NCI-H128 (cell line): ENCODE data around the gene DNAJC21.

Experiments used
- DNase-seq: peaks from one replicate; lab custom pipeline; 2025; ENCODE audit not compliant: unreplicated experiment; lab: John Stamatoyannopoulos, UW

DNAJC21 gene

DNA sequence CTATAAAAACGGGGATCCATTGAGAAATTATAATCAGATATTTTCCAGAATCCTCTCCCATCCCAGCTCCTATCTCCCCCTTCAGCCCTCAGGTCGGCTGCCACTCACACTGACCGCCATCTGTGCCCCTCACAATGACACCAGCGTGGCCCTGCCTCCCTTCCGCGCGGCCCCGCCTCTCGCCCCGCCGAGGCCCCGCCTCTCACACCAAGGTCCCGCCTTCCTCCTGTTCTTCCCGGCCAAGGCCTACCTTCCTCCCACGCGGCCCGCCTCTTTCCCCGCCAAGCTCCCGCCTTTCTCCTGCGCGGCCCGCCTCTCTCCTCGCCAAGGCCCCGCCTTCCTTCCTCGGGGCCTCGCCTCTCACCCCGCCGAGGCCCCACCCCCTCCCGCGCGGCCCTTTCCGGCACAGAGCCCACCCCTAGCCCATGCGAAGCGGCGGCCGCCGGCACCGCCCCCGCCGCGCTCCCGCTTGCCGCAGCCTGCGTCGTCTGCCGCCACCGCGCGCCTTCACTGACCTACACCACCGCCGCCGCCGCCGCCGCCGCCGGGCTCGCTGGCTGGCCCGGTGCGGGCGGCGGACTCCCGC lies at the start of gene DNAJC21:
Gene DNAJC21 (plus strand): TSS at position 426 of the 586 bp plus-strand sequence. CDS start 261 bp downstream, outside the sequence.
- peak; percentile 99 for DNase-seq

DNA sequence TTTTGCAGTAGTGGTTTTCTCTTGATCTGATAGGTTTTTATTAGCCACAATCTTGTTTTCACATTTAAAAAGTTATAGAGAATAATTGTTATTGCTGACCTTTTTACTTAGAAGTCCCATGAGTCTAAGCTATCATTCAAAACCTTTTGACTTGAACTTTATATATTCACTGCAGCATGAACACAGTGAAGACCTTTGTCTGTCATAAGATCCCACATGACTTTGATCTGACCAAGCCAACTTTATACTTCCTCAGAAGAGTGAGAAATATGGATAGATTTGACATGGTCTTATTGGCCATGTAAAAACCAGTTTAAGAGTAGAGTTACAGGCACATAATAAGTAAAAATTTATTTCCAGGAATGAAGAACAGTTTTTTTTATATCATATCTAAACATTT lies 48.1 kb upstream of the DNAJC21 start:
- no peak for DNase-seq

DNA sequence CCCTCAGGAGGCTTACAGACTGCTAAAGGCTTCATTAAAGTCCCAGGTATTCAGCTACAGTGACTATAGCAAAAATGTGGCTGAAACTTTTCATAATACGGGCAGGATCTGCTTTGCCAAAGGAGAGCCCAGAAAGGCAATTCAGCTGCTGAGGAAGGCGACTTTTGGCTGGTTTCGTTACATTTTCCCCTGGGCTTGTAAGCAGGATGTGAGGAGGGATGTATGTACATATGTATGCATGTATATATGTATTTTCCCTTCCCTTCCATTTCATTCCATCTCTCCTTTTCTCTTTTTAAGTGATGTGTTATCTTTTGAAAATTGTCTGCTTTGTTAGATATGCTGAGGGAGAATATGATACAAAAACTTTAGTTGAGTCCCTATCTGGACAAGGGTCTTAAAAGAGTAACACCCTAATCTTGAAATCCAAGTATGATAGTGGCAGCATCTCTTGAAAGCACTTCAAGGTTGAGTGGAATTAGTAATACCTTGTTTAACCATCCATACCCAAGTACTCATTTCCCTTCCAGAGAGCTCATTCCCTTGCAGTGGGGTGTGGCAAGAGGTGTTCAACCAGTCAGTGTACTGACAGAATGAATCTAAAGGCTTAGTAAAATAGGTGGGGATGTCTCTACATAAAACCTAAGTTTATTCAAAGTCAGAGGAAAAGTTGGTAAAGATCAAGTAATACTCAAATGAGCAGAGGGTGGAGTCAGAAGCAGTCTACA lies 42.8 kb upstream of the DNAJC21 start:
- DNase-seq, result no peak

DNA sequence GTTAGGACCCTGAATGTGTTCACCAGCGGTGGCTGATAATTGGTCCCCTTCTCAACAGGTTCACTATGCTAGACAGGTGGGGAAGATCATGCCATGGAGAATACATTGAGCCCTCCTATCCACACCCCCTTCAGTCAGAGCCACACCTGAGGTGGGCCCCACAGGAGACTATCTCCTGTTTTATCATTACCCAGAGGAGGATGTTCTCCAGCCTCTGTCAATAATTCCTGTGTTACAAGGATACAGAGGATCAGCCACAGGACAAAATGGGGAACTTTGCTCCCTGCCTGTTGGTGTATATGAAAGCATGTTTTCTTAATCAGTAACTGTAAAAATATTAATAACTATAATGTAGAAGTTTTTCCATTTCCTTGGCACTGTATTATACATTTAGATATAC lies 40.0 kb upstream of the DNAJC21 start:
- DNase-seq, result no peak

DNA sequence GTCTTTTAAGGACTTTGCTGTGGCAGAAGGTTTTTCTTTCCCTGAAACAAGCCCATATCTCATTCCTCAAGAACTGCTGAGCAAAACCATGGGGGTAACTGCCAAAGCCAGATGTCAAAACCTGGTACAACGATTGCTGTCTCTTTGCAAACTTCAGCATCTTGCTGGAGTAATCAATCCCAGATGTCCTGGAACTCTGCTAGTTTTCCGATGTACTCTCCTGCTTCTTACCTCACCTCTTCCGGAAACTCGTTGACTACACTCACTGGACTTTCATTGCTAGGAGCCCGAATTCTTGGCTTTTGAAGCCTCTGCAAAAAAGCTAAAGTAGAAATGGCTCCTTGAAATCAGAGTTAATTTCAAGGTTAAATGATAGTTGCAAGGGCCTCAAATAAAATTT lies 37.4 kb upstream of the DNAJC21 start:
- DNase-seq, result no peak

DNA sequence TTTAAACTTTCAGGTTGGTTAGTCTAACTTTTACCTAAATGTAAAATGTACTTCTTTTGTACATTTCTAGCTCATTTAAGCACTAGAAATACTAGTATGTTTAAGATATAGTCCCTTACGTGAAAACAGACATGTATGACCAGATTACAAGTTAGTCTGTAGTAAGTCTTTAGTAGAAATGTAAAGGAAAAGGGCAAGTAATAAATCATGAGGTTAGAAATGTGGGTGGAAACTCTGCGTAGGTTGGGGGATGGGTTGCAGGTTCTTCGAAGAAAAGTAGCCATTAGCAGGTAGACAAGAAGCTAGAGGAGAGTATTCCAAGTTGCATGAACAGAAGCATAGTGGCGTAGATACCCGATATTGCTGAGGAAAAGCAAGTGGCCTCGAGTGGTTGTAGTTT lies 36.9 kb upstream of the DNAJC21 start:
- DNase-seq, result no peak

DNA sequence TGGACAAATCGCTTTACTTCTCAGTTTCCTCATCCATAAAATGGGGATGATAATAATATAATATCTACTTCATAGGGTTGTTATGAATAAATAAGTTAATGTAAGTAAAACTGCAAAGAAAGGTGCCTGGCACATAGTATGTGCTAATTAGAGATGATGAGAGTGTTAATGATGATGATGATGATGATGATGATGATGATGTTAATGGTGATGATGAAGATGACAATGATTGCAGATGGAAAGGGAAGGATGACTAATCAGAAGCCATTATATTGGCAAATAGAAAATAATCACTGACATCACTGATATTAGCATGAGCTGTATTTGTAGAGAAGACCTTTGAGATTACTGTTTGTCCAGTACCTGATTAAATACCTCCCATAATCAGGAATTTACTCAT lies 34.6 kb upstream of the DNAJC21 start:
- DNase-seq, result no peak

DNA sequence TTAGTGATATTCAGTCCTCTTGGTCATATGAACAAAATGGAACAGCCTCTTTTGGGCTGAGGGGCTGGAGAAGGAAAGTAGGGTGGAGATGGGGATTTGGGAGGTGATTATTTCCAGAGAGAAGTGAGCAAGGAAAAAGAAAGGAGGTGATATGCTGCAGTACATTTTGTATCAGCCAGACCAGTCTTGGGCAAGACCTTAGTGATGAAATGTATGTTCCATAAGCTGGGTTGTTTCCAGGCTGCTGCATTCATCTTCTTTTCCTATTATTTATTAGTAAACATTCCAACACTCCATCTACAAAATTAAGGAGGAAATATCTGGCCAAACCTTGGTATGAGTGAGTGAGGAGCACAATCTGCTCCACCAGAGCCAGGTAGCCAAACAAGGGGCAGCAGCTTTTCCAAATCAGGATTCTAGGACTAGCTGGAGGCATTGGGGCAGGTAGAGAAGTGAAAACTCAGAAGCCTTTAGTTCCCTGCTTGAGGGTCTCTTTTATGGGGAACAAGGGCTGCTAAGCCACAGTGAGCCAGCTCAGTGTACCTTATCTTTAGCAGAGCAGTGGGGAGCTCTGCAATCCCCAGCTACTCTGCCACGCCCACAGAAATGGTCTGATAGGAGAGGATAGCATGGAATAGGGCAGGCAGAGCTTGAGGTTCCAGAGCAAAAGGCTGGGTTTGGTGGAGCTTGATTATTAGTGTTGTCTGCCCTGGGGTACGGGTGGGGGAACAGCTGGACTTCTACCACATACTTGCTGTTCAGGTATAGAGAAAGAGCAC lies 33.5 kb upstream of the DNAJC21 start:
- no peak for DNase-seq

DNA sequence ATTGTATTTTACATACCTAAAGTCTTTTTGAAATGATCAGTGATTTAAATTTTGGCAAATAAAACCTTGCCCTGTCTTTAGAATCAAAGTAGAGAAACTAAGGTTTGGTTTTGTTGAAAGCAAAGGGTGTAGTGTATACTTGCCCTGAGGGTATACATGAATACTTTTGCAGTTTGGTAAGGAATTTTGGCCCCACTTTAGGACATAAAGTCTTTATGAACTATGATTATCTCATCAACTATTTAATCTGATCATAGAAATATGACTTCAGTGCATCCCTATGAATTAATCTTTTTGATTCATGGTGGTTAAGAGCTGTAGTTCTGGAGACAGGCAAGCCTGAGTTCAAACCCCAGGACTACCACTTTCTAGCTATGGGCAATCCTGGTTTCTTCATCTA lies 31.7 kb upstream of the DNAJC21 start:
- DNase-seq, result no peak

DNA sequence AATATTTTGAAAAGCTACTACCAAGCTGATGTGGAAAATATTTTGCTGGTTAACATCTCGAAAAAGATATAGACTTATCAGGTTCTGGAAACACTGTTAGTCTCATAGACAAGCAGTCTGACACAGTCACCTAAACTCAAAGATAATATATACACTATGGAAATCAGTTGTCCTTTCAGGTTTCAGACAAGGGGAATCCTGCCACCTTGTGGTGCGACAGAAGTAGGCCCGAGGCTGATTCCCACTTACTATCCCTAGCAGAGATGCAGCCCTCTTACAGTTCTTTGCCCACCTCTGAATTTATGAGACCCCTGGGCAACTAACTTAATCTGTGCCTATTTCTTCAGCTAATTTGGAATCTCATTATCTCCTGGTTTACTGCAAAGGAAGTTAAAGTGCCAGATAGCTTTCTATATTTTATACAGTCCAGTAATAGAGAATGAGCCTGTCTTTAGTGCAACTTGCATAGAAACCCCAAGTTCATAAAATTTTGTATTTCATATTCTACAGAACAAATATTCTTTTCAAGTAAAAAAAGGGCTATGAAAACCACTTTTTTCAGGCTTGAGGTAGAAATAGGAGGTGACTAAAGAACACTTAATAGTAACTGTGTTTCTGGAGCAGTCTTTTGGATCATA lies 31.0 kb upstream of the DNAJC21 start:
- peak; percentile 43 for DNase-seq

DNA sequence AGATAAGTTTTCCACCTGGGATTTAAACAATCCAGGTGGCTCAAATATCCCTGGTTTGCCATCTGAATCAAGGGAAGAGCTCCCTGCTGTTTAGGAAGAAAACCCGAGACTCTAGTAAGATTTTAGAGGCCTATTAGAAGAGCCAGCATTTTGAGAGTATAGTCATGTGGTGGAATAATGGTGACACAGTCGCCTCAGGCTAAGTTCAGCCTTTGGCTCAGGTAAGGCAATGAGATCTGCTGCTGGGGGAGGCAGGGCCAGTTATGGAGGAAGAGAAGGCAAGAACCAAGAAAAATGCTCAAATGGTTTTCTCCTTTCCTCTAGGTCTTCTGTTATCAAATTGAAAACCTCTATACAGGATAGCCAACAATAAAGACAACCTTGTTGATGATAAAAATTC lies 30.3 kb upstream of the DNAJC21 start:
- no peak for DNase-seq

DNA sequence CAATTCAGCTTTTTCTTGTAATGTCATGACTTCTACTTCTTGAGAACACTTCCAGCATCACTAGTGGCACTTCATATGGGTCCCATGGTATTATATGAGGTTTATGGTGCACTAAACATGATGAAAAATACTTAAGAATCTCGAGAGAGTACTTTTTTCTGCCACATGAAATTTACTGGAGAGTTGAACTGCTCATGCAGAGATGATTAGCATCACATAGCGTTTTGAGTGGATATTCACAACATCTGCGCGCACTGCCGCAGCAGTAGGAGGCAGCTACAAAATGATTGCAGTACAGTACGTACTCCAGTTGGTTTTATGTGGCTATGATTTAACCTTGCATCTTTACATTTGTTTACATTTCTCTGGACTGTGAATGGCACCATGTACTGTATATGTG lies 28.7 kb upstream of the DNAJC21 start:
- DNase-seq, result no peak

DNA sequence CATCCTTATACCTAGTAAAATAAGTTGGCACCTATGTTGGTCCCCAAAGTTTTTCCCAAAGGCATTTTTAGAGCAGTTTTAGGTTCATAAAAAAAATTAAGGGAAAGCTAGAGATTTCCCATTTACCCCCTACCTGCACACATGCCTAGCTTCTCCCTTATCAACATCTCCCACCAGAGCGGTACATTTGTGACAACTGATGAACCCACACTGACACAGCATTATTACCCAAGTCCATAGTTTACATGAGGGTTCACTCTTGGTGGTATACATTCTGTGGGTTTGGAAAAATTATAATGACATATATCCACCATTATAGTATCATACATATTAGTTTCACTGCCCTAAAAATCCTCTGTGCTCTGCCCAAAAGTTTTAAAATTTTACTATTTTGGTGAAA lies 26.1 kb upstream of the DNAJC21 start:
- DNase-seq, result no peak

DNA sequence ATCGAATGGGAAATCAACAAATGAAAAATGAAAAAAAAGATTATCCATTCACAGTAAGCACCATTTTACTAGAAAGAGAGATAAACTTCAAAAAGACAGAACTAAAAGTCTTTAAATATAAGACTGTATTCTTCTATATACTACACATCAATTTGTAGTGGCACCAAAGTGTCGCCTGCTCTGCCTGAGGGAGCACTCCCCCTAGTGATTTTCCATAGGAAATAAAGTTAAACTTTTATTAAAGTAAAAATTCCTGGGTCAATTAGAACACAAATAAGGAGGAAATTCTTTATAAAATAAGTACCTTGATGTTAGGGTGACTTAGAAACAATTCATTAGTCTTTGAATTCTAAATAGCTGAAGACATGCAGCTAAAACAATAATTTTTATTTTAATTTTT lies 23.8 kb upstream of the DNAJC21 start:
- DNase-seq, result no peak

DNA sequence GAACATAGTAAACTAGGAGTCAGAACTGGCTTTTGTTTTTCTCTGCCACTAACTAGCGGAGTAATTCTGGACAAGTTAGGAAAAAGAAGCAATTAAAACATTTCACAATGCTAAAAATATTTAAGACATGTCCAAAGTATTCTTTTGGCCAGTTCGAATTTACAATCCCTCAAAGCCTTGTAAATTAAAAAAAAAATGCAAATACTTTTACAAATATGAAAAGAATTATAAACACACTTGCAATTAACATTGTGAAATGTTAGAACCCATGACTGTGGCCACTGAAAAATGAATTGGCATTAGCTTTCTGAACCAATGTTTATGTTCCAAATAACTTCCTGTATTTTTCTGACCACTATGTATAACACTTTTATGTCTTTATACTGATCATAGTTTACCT lies 16.3 kb upstream of the DNAJC21 start:
- no peak for DNase-seq

DNA sequence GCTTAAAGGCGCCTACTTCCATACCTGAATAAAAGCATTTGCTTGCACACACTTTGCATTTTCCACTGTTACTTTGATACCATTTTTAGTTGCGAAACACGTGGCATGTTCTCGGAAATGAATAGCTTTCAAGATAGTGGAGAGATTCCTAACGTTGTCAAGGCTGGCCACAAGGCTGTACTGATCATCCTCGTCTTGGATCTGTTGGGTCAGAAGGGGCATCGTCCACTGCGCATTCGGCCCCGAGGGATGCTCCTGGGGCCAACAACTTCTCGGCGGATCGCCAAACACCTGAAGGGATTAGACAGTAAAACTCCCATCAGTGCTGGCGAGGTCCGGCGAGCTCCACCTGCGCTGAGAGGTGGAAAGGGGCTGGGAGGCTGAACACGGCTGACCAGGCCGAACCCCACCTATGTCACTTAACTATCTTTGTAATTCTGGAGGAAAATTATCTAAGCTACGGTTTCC lies 14.7 kb upstream of the DNAJC21 start:
- no peak for DNase-seq

DNA sequence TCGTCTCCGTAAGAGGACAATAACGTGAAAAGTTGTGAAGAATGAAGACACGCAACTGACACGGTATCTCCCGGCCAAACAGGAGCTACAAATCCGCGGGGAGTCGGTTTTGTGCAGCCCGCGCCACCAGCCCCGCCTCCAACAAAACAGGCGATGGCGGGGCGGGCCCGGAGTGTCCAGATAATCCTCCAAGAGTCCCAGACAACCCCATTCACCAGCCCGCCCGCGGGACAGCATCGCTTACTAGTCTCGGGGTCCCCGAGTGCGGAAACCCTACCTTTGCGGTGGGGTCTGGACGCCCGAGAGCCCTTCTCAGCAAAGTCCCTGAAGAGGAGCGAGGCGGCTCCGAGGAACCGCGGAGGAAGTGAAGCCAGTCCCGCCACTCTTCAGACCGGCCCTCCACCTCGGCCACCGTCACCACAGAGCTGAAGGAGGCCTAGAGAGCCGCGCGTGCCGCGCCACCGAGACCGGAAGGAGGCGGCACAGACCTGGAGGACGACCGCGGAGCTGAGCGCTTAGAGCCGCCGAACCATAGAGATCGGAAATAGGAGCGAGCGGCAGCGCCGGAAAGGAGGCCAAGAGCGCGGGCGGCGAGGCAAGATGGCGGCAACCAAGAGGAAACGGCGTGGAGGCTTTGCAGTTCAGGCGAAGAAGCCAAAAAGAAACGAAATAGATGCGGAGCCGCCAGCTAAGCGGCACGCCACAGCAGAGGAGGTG lies 14.1 kb upstream of the DNAJC21 start, which contains the start of the genes BRIX1 and RAD1:
Gene BRIX1 (plus strand): TSS at position 573 of the 717 bp plus-strand sequence. CDS start 28 bp downstream, at position 601.
Gene RAD1 (minus strand): TSS at position 366 of the 717 bp plus-strand sequence. CDS start 612 bp downstream, outside the sequence.
- DNase-seq, result peak; percentile 96

DNA sequence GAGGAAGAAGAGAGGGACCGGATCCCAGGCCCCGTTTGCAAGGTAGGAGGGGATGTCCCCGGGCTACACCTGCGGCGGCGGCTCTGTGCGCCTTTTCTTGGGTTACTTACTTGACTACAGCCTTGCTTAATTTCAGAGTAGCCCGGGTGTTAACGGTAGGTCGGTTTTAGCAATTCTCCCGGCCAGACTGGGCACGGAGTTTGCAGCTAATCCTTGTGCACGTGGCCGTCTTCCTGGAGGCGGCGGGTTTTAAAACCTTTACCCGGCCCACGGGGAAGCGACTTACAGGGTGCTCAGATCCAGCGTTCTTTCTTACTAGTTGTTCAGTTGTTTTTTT lies 13.5 kb upstream of the DNAJC21 start:
- DNase-seq, result no peak

DNA sequence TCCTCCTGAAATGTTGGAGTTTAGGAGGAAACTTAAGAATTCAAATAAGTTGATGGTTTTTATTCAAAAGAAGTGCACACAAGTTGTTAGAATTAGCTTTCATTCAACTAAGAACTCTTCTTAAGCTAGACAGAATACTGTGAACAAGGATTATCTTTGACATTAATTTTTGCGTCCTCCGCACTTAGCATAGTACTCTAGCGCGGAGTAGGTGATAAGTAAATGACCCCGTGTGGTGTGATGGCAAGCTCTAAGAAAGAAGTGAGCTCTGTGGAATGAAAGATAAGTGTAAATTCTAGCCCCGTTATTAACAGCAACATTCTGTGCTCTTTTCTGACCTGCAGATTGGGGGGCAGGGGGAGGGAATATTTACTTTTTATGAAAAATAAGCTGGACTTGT lies 12.8 kb upstream of the DNAJC21 start:
- DNase-seq, result no peak

DNA sequence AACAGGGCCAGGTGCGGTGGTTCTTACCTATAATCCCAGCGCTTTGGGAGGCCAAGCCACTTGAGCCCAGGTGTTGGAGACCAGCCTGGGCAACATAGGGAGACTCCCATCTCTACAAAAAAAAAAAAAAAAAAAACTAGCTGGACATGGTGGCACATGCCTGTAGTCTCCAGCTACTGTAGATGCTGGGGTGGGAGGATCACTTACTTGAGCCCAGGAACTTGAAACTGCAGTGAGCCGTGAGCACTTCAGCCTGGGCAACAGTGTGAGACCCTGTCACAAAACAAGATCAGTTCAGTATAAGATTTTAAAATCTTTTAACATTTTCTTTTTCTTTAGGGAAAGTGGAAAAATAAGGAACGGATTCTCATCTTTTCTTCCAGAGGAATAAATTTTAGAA lies 11.3 kb upstream of the DNAJC21 start:
- no peak for DNase-seq

DNA sequence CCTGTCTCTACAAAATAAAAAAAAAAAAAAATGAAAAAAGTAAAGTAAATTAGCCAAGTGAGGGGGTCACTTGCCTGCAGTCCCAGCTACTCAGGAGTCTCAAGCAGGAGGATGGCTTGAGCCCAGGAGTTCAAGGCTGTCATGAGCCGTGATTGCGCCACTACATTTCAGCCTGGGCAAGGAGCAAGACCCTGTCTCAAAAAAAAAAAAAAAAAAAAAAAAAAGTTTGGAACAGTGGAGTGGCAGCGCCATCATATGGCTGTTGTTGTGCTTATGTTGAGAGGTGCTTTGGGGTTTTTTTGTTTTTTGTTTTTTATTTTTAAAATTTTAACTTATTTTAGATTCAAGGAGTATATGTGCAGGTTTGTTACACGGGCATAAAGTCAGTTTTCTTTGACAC lies 10.3 kb upstream of the DNAJC21 start:
- DNase-seq, result no peak
